K562 (cell line): ENCODE data around the gene CUL1. TPM values are rescaled to one million over a fixed set of nuclear protein-coding genes. Genes with fewer than 3 reads are reported as not detected.
A peak's percentile ranks its signal among the peaks of the same experiment; 100 is the strongest.

Source experiments
- FOSL1 ChIP-seq: fragments of 200-800 bp; sonication (Bioruptor generic); conservative IDR thresholded peaks from 2 replicates; pipeline ENCODE4 v1.6.1; 2016; ENCODE audit warnings: missing genetic modification characterization, missing compliant biosample characterization
- KAT2B ChIP-seq: IDR thresholded peaks from one replicate; pipeline ENCODE4 v1.6.1; 2012; ENCODE audit warnings: low read depth, mild to moderate bottlenecking, control low read depth, inconsistent platforms, low read length, moderate library complexity
- LCOR ChIP-seq: sonication (generic); formaldehyde crosslinking; IDR thresholded peaks from 2 replicates; pipeline ENCODE4 v1.8.0; 2022; ENCODE audit warnings: mild to moderate bottlenecking, missing genetic modification reagents
- MYNN ChIP-seq, 2 experiments: sonication (generic); formaldehyde crosslinking in 1 of 2; IDR thresholded peaks; 2 replicates each; pipeline versions ENCODE4 v1.5.0 to v1.6.1; 2016 to 2020; ENCODE audit warnings: antibody characterized with exemption in 1 of 2, missing genetic modification reagents in 1 of 2
- PTRF ChIP-seq: fragments of 450-650 bp; IDR thresholded peaks from 2 replicates; pipeline ENCODE4 v1.6.1; 2016; ENCODE audit warnings: mild to moderate bottlenecking, missing genetic modification characterization, missing compliant biosample characterization
- TEAD4 ChIP-seq, 2 experiments: sonication (generic) in 1 of 2; formaldehyde crosslinking in 1 of 2; IDR thresholded peaks; 2 replicates each; pipeline versions ENCODE4 v1.6.1 to v1.8.0; 2012 to 2022; ENCODE audit warnings: borderline replicate concordance in 1 of 2, inconsistent platforms in 1 of 2, low read length in 1 of 2, mild to moderate bottlenecking in 1 of 2, missing genetic modification reagents in 1 of 2
- TRIM28 ChIP-seq: fragments of 450-650 bp; IDR thresholded peaks from 2 replicates; pipeline ENCODE4 v1.6.1; 2017
- ZBTB8A ChIP-seq: fragments of 450-650 bp; IDR thresholded peaks from 2 replicates; pipeline ENCODE4 v1.6.1; 2018; ENCODE audit warnings: mild to moderate bottlenecking, moderate library complexity; ENCODE audit not compliant: partially characterized antibody
- polyA plus RNA-seq, 8 experiments: library from polyadenylated mRNA; depleted of rRNA in 4 of 8; stranded (reverse) in 5 of 8; unstranded in 3 of 8; fragments of >200 nt; fragmentation: Nextera tagmentation in 2 of 8; fragmentation: Illumina TruSeq in 1 of 8; extraction: Ambion mirVana in 2 of 8; extraction: Trizol in 1 of 8; gene quantifications; 2 replicates each; pipeline versions ENCODE4 v1.2.1 to v1.2.3, GENCODE V29; 2011 to 2014; ENCODE audit warnings: inconsistent platforms in 1 of 8, missing spikeins in 1 of 8
- total RNA-seq, 7 experiments: library from RNA; depleted of rRNA in 6 of 7; stranded (reverse); fragments of >200 nt in 6 of 7; fragmentation: Illumina TruSeq in 2 of 7; extraction: Trizol in 2 of 7; gene quantifications; 2 replicates each; pipeline versions ENCODE4 v1.2.1 to v1.2.3, GENCODE V29; 2011 to 2021; ENCODE audit warnings: low replicate concordance in 1 of 7
- TF ChIP-seq, protein P1 (sequence below): fragments of 450-650 bp; IDR thresholded peaks from one replicate; pipeline ENCODE4 v1.6.1; 2018; ENCODE audit warnings: mild to moderate bottlenecking, moderate library complexity; ENCODE audit not compliant: partially characterized antibody
- TF ChIP-seq, protein P2 (sequence below): fragments of 450-650 bp; formaldehyde crosslinking; IDR thresholded peaks from 2 replicates; pipeline ENCODE4 v1.4.0; 2022; ENCODE audit warnings: missing genetic modification characterization
- TF ChIP-seq, protein P3 (sequence below), 2 experiments: fragments of 450-650 bp in 1 of 2; sonication (generic) in 1 of 2; formaldehyde crosslinking in 1 of 2; IDR thresholded peaks; 2 replicates each; pipeline versions ENCODE4 v1.7.1 to v1.9.0; 2016 to 2022; ENCODE audit warnings: inconsistent platforms in 1 of 2, mild to moderate bottlenecking in 1 of 2, missing genetic modification reagents in 1 of 2
- TF ChIP-seq, protein P4 (sequence below): fragments of 450-650 bp; formaldehyde crosslinking; IDR thresholded peaks from 2 replicates; pipeline ENCODE4 v1.4.0; 2020; ENCODE audit warnings: mild to moderate bottlenecking, mixed read lengths

CUL1 gene
- total and polyA plus RNA-seq, 9 of the 15 experiments (the other 6 are each of a cell fraction or from before 2014, with no cell fraction given): 31.5 to 107 (median 96.5) TPM

DNA sequence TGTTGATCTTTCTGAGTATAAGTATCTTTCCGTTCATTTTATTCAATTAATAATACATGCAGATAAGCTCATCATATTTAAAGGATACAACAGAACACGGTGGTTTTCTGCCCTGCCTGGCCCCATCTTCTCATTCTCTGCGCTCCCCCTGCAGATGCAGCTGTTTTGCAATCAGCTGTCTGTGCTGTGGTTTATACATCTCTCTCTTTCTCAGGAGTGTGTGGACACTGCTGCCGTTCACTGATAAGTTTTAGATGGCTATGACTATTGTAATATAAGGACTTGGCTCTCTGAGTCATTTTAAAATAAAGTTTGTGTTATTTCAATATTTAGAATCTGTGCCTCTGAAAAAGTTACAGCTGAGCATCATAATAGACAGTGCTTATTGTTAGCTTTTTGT is 54.5 kb downstream of the CUL1 start (continued):
- TF ChIP-seq LCOR (CRISPR knock-in tag) (no peak), MYNN (IDR thresholded peaks at IDR 0.05) (no peak), MYNN (CRISPR knock-in tag; IDR thresholded peaks at IDR 0.05) (no peak), TRIM28 (no peak), FOSL1 (tag) (peak; percentile 55), KAT2B (no peak), ZBTB8A (no peak), TEAD4 (IDR thresholded peaks at IDR 0.05; ENCODE audit: low read length) (peak; percentile 88), TEAD4 (CRISPR knock-in tag; IDR thresholded peaks at IDR 0.05; ENCODE audit: borderline replicate concordance) (no peak), PTRF (no peak)
- TF ChIP-seq, protein P1, sequence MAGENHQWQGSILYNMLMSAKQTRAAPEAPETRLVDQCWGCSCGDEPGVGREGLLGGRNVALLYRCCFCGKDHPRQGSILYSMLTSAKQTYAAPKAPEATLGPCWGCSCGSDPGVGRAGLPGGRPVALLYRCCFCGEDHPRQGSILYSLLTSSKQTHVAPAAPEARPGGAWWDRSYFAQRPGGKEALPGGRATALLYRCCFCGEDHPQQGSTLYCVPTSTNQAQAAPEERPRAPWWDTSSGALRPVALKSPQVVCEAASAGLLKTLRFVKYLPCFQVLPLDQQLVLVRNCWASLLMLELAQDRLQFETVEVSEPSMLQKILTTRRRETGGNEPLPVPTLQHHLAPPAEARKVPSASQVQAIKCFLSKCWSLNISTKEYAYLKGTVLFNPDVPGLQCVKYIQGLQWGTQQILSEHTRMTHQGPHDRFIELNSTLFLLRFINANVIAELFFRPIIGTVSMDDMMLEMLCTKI: no peak
- TF ChIP-seq, protein P2, sequence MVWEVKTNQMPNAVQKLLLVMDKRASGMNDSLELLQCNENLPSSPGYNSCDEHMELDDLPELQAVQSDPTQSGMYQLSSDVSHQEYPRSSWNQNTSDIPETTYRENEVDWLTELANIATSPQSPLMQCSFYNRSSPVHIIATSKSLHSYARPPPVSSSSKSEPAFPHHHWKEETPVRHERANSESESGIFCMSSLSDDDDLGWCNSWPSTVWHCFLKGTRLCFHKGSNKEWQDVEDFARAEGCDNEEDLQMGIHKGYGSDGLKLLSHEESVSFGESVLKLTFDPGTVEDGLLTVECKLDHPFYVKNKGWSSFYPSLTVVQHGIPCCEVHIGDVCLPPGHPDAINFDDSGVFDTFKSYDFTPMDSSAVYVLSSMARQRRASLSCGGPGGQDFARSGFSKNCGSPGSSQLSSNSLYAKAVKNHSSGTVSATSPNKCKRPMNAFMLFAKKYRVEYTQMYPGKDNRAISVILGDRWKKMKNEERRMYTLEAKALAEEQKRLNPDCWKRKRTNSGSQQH (CRISPR knock-in tag): no peak
- TF ChIP-seq, protein P3, sequence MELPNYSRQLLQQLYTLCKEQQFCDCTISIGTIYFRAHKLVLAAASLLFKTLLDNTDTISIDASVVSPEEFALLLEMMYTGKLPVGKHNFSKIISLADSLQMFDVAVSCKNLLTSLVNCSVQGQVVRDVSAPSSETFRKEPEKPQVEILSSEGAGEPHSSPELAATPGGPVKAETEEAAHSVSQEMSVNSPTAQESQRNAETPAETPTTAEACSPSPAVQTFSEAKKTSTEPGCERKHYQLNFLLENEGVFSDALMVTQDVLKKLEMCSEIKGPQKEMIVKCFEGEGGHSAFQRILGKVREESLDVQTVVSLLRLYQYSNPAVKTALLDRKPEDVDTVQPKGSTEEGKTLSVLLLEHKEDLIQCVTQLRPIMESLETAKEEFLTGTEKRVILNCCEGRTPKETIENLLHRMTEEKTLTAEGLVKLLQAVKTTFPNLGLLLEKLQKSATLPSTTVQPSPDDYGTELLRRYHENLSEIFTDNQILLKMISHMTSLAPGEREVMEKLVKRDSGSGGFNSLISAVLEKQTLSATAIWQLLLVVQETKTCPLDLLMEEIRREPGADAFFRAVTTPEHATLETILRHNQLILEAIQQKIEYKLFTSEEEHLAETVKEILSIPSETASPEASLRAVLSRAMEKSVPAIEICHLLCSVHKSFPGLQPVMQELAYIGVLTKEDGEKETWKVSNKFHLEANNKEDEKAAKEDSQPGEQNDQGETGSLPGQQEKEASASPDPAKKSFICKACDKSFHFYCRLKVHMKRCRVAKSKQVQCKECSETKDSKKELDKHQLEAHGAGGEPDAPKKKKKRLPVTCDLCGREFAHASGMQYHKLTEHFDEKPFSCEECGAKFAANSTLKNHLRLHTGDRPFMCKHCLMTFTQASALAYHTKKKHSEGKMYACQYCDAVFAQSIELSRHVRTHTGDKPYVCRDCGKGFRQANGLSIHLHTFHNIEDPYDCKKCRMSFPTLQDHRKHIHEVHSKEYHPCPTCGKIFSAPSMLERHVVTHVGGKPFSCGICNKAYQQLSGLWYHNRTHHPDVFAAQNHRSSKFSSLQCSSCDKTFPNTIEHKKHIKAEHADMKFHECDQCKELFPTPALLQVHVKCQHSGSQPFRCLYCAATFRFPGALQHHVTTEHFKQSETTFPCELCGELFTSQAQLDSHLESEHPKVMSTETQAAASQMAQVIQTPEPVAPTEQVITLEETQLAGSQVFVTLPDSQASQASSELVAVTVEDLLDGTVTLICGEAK (IDR thresholded peaks at IDR 0.05): 0 out of 2 replicates have a peak, but pooled peaks have one; percentile 44
- TF ChIP-seq, protein P3 (CRISPR knock-in tag; IDR thresholded peaks at IDR 0.05): 0 out of 2 replicates have a peak, but pooled peaks have one; percentile 38
- TF ChIP-seq, protein P4, sequence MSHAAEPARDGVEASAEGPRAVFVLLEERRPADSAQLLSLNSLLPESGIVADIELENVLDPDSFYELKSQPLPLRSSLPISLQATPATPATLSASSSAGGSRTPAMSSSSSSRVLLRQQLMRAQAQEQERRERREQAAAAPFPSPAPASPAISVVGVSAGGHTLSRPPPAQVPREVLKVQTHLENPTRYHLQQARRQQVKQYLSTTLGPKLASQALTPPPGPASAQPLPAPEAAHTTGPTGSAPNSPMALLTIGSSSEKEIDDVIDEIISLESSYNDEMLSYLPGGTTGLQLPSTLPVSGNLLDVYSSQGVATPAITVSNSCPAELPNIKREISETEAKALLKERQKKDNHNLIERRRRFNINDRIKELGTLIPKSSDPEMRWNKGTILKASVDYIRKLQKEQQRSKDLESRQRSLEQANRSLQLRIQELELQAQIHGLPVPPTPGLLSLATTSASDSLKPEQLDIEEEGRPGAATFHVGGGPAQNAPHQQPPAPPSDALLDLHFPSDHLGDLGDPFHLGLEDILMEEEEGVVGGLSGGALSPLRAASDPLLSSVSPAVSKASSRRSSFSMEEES (CRISPR knock-in tag): no peak
